AG09319 (cell line): ENCODE measurements around the gene MBTPS1.

Experiments used
- DNase-seq: peaks from one replicate; pipeline ENCODE4 v3.0.0-alpha.2; 2010; ENCODE audit warnings: low read depth; ENCODE audit errors: extremely low read depth
- CTCF ChIP-seq: IDR thresholded peaks from 2 replicates; pipeline ENCODE4 v1.5.1; 2011; ENCODE audit warnings: low read depth, mild to moderate bottlenecking, inconsistent platforms, low read length, moderate library complexity

MBTPS1 gene

DNA sequence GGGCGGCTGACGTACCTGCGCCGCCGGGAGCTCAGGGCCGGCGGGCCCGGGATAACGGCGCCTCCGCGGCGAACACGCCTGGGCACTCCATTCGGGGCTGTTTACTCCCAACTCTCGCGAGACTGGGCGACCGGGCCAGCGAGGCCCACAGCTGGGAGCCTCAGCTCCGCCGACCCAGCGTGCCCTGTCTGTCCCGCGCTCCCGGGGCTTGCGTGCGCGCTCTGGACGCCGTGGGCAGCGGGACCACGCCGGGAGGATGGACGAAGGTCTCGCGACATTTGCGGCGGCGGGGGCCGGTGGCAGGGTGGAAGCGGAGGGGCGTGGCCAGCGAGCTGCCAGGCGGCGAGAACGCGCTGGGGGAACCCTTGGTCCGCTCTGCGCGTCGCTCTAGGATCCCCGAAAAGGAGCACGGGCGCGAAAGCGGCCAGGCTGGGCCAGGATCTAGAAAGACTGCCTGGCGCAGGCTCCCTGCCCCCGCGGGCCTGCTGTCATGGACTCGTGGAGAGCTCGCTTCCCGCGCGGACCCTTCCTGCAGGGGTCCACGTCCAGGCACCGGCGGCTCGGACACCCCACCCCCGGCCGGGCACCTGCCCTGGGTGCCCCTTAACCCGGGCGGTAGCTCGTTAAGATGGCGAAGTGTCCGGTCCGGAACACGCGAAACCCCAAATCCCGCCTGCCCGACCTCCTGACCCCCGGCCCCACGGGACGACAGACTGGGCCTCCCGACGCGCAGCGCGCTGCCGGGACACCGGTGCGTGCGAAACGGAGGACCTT, at the start of gene MBTPS1:
Gene MBTPS1, minus strand, starts transcription at position 223 of the 774 bp plus-strand sequence. CDS start 15,159 bp downstream, outside the sequence.
- TF ChIP-seq CTCF = no peak
- peak; percentile 95 for DNase-seq

GRCh38 chr16:84165746-84166145, 49.0 kb upstream of the MBTPS1 start:
- DNase-seq = no peak
- TF ChIP-seq CTCF = no peak

DNA sequence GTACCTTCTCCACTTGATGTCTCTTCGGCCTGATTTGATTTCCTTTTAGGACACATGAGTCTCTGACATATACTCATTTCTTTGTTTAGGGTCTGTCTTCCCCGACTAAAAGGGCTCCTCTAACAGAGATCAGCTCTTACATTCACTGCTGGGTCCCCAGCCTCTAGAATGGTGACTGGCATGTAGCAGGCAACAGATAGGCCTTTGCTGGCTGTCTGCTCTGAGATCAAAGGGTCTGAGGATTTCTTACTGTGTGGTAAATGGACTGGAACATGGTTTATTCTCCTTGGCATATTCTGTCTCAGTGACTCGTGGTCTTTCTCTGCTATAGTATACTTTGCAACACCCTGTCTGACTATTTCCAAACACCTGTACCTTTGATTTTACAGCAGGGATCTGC, 45.1 kb upstream of the MBTPS1 start:
- TF ChIP-seq CTCF = no peak
- DNase-seq = no peak

DNA sequence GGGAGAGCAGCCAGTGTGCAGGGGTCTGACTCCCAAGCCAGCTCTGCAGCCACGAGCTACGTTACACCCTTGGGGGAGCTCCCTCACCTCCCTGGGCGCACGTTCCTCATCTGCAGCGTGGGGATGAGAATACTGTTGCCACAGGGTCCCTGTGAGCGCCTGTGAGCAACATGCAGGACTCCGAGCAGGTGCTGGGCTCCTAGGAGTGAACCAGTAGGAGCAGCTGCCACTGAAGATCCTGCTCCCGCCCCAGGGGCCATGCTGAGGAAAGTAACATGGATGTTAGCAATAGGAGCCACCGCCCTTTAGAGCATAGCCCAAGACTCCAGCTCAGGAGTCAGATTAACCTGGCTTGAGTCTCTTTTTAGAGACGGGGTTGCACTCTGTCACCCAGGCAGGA, 44.3 kb upstream of the MBTPS1 start:
- TF ChIP-seq CTCF = no peak
- no peak for DNase-seq

DNA sequence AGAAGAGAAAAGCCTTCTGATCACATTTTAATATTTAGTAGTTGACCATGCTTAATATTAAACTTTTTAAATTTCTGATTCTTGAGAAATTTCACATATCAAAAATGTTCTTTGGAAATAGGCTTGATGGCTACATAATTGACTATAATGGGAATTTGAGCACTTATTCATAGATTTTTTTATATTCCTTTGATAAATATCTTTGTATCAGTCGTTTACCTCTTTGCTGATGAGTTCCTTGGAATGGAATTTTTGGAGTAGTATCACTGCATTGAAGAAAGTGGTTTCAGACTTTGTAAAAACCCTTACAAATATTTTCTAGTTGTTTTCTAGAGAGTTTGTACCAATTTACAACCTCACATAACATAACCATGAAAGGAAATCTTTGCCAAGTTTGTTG, 43.1 kb upstream of the MBTPS1 start:
- no peak for TF ChIP-seq CTCF
- DNase-seq = no peak

DNA sequence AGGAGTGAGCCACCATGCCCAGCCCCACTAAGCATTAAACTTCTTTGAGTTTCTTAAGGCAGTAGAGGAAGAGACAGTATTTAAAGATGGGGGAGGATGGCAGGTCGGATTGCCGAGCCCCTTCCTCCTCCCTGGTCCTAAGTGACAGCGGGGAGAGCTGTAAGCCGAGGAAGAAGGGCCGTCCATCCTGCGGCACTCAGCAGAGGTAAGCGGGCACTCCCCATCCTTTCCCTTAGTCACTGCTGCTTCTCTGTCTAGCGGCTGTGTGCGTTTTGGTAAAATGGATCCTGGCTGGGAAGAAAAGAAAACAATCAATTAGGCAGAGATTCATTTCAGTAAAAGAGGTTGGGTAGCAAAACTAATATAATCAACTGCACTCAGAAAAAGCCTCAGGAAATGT, 42.3 kb upstream of the MBTPS1 start:
- DNase-seq = no peak
- no peak for TF ChIP-seq CTCF

DNA sequence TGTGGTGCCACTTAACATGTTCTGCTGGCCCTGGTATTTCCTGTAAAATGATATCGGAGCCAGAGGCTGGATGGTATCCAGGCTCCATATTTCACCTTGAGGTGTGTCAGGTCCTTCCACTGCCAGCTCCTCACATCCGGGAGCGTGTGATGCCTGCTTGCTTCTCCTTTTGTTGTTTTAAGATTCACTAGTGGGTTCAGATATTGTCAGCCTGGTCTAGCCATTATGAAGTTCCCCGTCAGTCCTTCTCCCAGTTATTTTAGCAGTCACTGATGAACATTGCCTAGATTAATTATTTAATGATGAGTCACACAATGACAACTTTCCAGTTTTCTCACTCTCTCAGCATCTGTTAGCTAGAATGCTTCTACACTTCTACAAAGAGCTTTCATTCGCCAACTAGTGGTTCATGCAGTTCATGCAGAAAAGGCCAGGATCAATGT, 39.6 kb upstream of the MBTPS1 start:
- no peak for DNase-seq

More for the DNA sequence above, 39.6 kb upstream of the MBTPS1 start:
- no peak for TF ChIP-seq CTCF
